PC-3 (cell line): Measurements from ENCODE around the gene JAKMIP2. TPM values are rescaled to one million over a fixed set of nuclear protein-coding genes. Genes with fewer than 3 reads are reported as not detected.

Experiments used
- ATAC-seq: fragments of 200-7000 bp; cut with Tn5 transposase; 2 replicates; pipeline ENCODE4 v1.9.1; 2020; ENCODE audit warnings: mild to moderate bottlenecking, moderate library complexity
- BruUV-seq: library from RNA; stranded (reverse); fragments of 400-500 nt; replicated peaks from 2 replicates; lab custom pipeline; 2021; lab: Mats Ljungman, UMichigan
- CTCF ChIA-PET: fragments of 300-600 bp; sonication (Branson Sonifier 250); formaldehyde crosslinking; loops from one replicate; lab custom pipeline; 2022; ENCODE audit warnings: antibody characterized with exemption; lab: Charles Lee
- POLR2A ChIA-PET: fragments of 300-600 bp; sonication (Branson Sonifier 250); formaldehyde crosslinking; loops from one replicate; lab custom pipeline; 2022; ENCODE audit warnings: antibody characterized with exemption; ENCODE audit not compliant: unreplicated experiment; lab: Charles Lee
- DNase-seq: peaks from one replicate; pipeline ENCODE4 v3.0.0-alpha.2; 2015
- H2AFZ ChIP-seq: fragments of 300-600 bp; sonication (generic); 2 replicates; pipeline ENCODE4 v1.6.0; 2016; ENCODE audit warnings: antibody characterized with exemption, low read length
- H3F3A ChIP-seq: fragments of 300-600 bp; sonication (generic); one replicate; pipeline ENCODE4 v1.6.0; 2017; ENCODE audit warnings: antibody characterized with exemption, low read length, control low read depth, mild to moderate bottlenecking; ENCODE audit not compliant: unreplicated experiment
- H3K27ac ChIP-seq: fragments of 300-600 bp; sonication (generic); 2 replicates; pipeline ENCODE4 v1.5.1; 2016; ENCODE audit warnings: mild to moderate bottlenecking, low read length
- H3K27me3 ChIP-seq: fragments of 300-600 bp; sonication (generic); 2 replicates; pipeline ENCODE4 v1.6.1; 2016; ENCODE audit warnings: low read length, mixed read lengths
- H3K36me3 ChIP-seq: fragments of 300-600 bp; sonication (generic); 2 replicates; pipeline ENCODE4 v1.6.1; 2016; ENCODE audit warnings: low read depth, mixed run types, low read length, mixed read lengths
- H3K4me1 ChIP-seq: fragments of 300-600 bp; sonication (generic); 2 replicates; pipeline ENCODE4 v1.5.1; 2016; ENCODE audit warnings: low read length; ENCODE audit not compliant: insufficient read depth
- H3K4me2 ChIP-seq: fragments of 300-600 bp; sonication (generic); 2 replicates; pipeline ENCODE4 v1.6.0; 2016; ENCODE audit warnings: low read length
- H3K4me3 ChIP-seq: fragments of 300-600 bp; sonication (generic); 2 replicates; pipeline ENCODE4 v1.5.1; 2016; ENCODE audit warnings: mild to moderate bottlenecking, low read length, mixed read lengths
- H3K79me2 ChIP-seq: fragments of 300-600 bp; sonication (generic); 2 replicates; pipeline ENCODE4 v1.6.1; 2017; ENCODE audit warnings: low read length, mixed read lengths
- H3K9ac ChIP-seq: fragments of 300-600 bp; sonication (generic); 2 replicates; pipeline ENCODE4 v1.6.0; 2016; ENCODE audit warnings: mild to moderate bottlenecking, low read length
- H3K9me2 ChIP-seq: fragments of 300-600 bp; sonication (generic); replicated peaks from 2 replicates; pipeline ENCODE4 v1.6.1; 2016; ENCODE audit warnings: mixed run types, low read length, mixed read lengths
- H3K9me3 ChIP-seq: fragments of 300-600 bp; sonication (generic); 2 replicates; pipeline ENCODE4 v1.6.1; 2016; ENCODE audit warnings: low read length, mixed read lengths
- H4K20me1 ChIP-seq: fragments of 300-600 bp; sonication (generic); 2 replicates; pipeline ENCODE4 v1.6.1; 2016; ENCODE audit warnings: low read length, mixed read lengths
- EZH2 ChIP-seq: fragments of 300-600 bp; sonication (generic); IDR thresholded peaks from one replicate; pipeline ENCODE4 v1.6.1; 2017; ENCODE audit warnings: antibody characterized with exemption, mild to moderate bottlenecking, low read length; ENCODE audit not compliant: unreplicated experiment
- EZH2phosphoT487 ChIP-seq: fragments of 300-600 bp; sonication (generic); IDR thresholded peaks from 2 replicates; pipeline ENCODE4 v1.6.1; 2018; ENCODE audit warnings: mild to moderate bottlenecking, antibody characterized with exemption, low read length, borderline replicate concordance
- intact Hi-C: fragments of 100-400 bp; cut with micrococcal nuclease; formaldehyde crosslinking; loops from 2 replicates; pipeline ENCODE4 v1.9.0; 2023
- total RNA-seq: library from RNA; depleted of rRNA; stranded (reverse); fragments of >200 nt; gene quantifications from 2 replicates; pipeline ENCODE4 v1.2.3, GENCODE V29; 2014
- TF ChIP-seq, protein P1 (sequence below): fragments of 300-600 bp; sonication (generic); conservative IDR thresholded peaks from 2 replicates; pipeline ENCODE4 v1.5.1; 2017; ENCODE audit warnings: antibody characterized with exemption, low read depth, mild to moderate bottlenecking, low read length

The JAKMIP2 gene
- total RNA-seq, 1 experiment from 2014 or later: 0.15 TPM

DNA sequence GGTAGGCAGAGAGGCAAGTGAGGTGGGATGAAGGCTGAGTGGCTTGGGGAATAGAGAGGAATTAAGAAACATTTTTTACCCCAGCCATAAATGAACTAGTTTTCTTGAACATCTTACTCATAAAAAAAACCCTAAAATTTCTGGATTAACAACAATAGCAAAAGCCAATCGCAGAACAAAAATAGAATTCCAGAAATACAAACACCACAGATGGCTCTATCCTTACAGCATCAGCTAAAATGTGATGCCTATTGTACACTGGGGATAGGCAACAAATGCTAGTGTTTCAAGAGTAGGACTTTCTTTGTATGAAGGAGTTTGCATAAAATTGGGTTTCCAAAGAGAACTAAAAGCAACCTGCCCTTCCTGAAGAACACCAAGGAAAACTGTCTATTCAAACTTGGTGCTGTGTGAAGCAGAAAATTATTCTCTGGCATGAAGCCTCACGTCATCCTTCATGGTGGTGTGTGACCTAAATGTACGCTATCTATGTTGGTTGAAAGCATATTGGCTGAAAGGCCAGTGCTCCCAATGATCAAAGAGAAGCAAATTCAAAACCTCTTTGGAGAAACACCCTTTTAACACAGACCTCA, 82.9 kb downstream of the JAKMIP2 start:
- no peak for ATAC-seq
- POLR2A ChIA-PET: no interaction called here
- H3K36me3 ChIP-seq: no peaks in the 10 kb centered on the region

GRCh38 chr5:147697380-147697779, 85.1 kb downstream of the JAKMIP2 start:
- POLR2A ChIA-PET: no interaction called here
- Histone ChIP-seq H3K4me2 (no peak overlapping the region), H3F3A (no peaks in the 10 kb centered on the region)

More for the DNA sequence above, 82.9 kb downstream of the JAKMIP2 start:
- no peak for DNase-seq
- BruUV-seq: no TSS peak
- H3K27me3 ChIP-seq: no peaks in the 10 kb centered on the region
- H3F3A ChIP-seq: no peaks in the 10 kb centered on the region
- H3K4me2 ChIP-seq: no peak overlapping the region
- H2AFZ ChIP-seq: no peak overlapping the region
- H4K20me1 ChIP-seq: no peaks in the 10 kb centered on the region
- no peaks in the 10 kb centered on the region for H3K4me1 ChIP-seq
- H3K4me3 ChIP-seq: no peak overlapping the region
- TF ChIP-seq EZH2phosphoT487 (no peak), EZH2 (no peak)
- TF ChIP-seq, protein P1, sequence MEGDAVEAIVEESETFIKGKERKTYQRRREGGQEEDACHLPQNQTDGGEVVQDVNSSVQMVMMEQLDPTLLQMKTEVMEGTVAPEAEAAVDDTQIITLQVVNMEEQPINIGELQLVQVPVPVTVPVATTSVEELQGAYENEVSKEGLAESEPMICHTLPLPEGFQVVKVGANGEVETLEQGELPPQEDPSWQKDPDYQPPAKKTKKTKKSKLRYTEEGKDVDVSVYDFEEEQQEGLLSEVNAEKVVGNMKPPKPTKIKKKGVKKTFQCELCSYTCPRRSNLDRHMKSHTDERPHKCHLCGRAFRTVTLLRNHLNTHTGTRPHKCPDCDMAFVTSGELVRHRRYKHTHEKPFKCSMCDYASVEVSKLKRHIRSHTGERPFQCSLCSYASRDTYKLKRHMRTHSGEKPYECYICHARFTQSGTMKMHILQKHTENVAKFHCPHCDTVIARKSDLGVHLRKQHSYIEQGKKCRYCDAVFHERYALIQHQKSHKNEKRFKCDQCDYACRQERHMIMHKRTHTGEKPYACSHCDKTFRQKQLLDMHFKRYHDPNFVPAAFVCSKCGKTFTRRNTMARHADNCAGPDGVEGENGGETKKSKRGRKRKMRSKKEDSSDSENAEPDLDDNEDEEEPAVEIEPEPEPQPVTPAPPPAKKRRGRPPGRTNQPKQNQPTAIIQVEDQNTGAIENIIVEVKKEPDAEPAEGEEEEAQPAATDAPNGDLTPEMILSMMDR: no peak
- intact Hi-C loops: no loop called here
- CTCF ChIA-PET: no interaction called here
- peaks cover 14% of the 10 kb centered on the region for H3K9me3 ChIP-seq
- no peaks in the 10 kb centered on the region for H3K79me2 ChIP-seq
- H3K9ac ChIP-seq: no peak overlapping the region
- H3K9me2 ChIP-seq: no peaks in the 10 kb centered on the region
- no peak overlapping the region for H3K27ac ChIP-seq

DNA sequence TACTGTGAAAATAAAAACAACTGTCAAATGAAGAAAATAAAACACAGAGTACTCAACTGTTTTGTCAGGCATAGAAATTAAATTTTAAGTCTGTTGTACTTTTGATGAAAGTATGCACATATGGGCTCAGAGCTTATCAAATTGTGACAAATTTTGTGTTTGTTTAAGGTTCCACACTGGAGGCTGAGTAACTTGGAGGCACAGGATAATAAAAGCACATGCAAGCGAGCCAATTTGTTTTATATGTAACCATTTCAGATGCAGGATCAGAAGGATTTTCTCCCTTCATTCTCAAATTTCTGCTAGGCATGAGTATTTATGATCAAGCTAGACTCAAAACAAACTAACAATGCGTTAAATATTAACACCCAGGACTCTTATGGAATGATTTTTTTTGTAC, 87.8 kb downstream of the JAKMIP2 start:
- intact Hi-C loops: loop anchor here (5.0 kb wide), 1 partner anchor 67 kb away; no protein-coding TSS in a partner anchor

More at GRCh38 chr5:147697380-147697779, 85.1 kb downstream of the JAKMIP2 start:
- Histone ChIP-seq H3K79me2 (no peaks in the 10 kb centered on the region), H3K9me2 (no peaks in the 10 kb centered on the region), H3K27me3 (no peaks in the 10 kb centered on the region), H3K36me3 (no peaks in the 10 kb centered on the region), H3K9me3 (peaks cover 14% of the 10 kb centered on the region), H3K27ac (no peak overlapping the region), H3K4me1 (no peaks in the 10 kb centered on the region), H4K20me1 (no peaks in the 10 kb centered on the region), H2AFZ (no peak overlapping the region), H3K9ac (no peak overlapping the region), H3K4me3 (no peak overlapping the region)
- intact Hi-C loops: no loop called here
- CTCF ChIA-PET: no interaction called here
- DNase-seq: no peak
- ATAC-seq: no peak
- no peak for TF ChIP-seq EZH2
- no peak for TF ChIP-seq EZH2phosphoT487
- TF ChIP-seq, protein P1: no peak
- no TSS peak for BruUV-seq

More for the DNA sequence above, 87.8 kb downstream of the JAKMIP2 start:
- no peak overlapping the region for H2AFZ ChIP-seq
- no peaks in the 10 kb centered on the region for H4K20me1 ChIP-seq
- BruUV-seq: no TSS peak
- ChIA-PET POLR2A (no interaction called here), CTCF (no interaction called here)
- H3K4me1 ChIP-seq: peaks cover 3% of the 10 kb centered on the region; the same call in 1 of the 2 replicates
- TF ChIP-seq EZH2: no peak
- no peak overlapping the region for H3K4me2 ChIP-seq
- H3K9me3 ChIP-seq: peaks cover 14% of the 10 kb centered on the region
- H3K79me2 ChIP-seq: no peaks in the 10 kb centered on the region
- DNase-seq: no peak
- no peak for ATAC-seq
- no peak overlapping the region for H3K27ac ChIP-seq
- H3K36me3 ChIP-seq: no peaks in the 10 kb centered on the region
- H3K27me3 ChIP-seq: no peaks in the 10 kb centered on the region
- no peak overlapping the region for H3K9ac ChIP-seq
- no peaks in the 10 kb centered on the region for H3F3A ChIP-seq
- no peaks in the 10 kb centered on the region for H3K9me2 ChIP-seq
- H3K4me3 ChIP-seq: no peak overlapping the region
